Adrenal gland (tissue), 5 donors: Measurements from ENCODE around the gene TAF6.

ENCODE experiments used
- CTCF ChIP-seq, 6 experiments: fragments of 450-650 bp in 4 of 6; fragments of 200-600 bp in 2 of 6; sonication (generic) in 1 of 6; IDR thresholded peaks; 1 replicate in 5 of 6; 2 replicates in 1 of 6; pipeline versions ENCODE4 v1.5.1 to v1.8.0; 2016 to 2021; ENCODE audit warnings: antibody characterized with exemption in 6 of 6, mild to moderate bottlenecking in 2 of 6, moderate library complexity in 1 of 6
- POLR2A ChIP-seq, 2 donors: fragments of 450-650 bp; IDR thresholded peaks; one replicate each; pipeline ENCODE4 v1.6.1; 2017; ENCODE audit warnings: antibody characterized with exemption in 2 of 2, mild to moderate bottlenecking in 2 of 2, moderate library complexity in 1 of 2
- donor health status: DM: no; HTN: no; CAD: no.

DNA sequence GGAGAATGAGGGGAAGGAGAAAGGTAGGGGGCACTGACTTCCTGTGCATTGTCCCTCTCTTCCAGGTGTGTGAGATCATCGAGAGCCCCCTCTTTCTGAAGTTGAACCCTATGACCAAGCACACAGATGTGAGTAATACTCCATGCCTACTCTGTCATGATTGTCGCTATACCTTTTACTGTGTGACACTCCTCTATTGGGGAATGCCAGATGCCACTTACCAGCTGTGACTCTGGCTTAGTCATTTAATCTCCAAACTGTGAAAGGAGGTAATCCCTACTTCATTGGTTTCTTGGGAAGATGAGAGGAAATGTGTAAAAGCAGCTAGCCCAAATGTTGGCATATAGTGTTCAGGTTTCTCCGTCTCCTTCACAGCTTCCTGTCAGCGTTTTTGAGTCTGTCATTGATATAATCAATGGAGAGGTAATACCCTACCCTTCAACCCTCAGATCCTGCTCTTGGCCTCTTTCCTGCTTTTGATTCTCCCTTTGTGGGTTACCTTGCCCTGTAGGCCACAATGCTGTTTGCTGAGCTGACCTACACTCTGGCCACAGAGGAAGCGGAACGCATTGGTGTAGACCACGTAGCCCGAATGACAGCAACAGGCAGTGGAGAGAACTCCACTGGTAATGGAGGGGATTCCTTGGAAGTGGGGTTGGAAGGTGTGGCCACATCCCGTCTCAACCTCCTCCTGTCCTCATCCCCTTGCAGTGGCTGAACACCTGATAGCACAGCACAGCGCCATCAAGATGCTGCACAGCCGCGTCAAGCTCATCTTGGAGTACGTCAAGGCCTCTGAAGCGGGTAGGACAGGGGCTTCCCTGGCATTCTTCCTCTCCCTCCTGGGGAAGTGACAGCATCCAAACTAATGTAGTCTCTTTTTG lies 28.4 kb downstream of the TAF6 start:
- TF ChIP-seq CTCF (IDR thresholded peaks at IDR 0.05) (no peak), POLR2A (IDR thresholded peaks at IDR 0.05) (no peak)
